Measurements from ENCODE around the gene PDZK1IP1. TPM values are rescaled to one million over a fixed set of nuclear protein-coding genes. Genes with fewer than 3 reads are reported as not detected.

The PDZK1IP1 gene
- total and polyA plus RNA-seq, 2 donors (not counting 1 experiment from before 2014, with no cell fraction given): 0.21 TPM; not detected in 1

DNA sequence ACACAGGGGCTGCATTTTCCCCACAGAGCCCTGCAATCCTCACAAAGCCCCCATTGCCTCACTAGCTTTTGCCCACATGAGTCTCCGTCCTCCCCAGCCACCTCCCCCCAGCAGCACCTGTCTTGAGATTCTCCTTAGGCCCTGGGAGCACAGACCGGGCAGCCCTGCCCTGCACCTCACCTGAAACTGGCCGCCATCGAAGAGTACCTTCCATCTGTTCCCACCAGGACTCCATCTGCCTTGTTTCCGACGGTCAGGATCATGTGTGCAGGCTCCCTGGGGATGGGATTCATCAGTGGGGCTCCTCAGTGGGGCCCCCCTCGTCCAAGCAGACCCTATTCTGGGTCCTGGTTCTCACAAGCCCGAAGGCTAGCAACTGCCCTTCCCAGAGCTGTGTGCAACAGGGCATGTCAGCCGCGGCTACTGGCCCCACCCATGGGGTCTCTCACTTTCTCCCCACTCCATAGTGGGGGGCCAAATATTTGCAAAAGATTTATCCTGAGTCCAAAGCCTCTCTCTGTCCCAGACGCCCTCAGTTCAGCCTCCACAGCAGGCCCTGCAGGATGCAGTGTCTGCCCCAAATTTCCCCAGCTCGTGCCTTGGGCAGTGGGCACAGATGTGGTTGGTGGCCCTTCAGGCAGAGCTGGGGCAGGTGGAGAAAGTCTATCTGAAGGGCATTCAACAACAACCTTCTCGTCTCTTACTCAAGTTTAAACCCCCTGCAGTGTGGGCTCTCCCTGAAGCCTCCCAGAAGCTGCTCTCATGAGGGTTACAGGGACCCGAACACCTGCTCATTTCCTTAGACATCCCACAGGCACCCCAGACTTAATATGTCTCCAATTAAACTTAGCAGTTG is 4.8 kb downstream of the PDZK1IP1 start:
- Mint-ChIP-seq H3K27me3 (peaks cover 24% of the 10 kb centered on the region), H3K9me3 (ENCODE audit: insufficient read depth) (no peaks in the 10 kb centered on the region), H3K4me1 (no peaks in the 10 kb centered on the region), H3K27ac (no peak overlapping the region), H3K4me3 (no peak overlapping the region)
- DNase-seq (no peak), ATAC-seq (ENCODE audit: low read depth) (no peak)
- CTCF ChIA-PET: interaction anchor here (0.9 to 1.4 kb wide), 4 partner anchors 8 to 15 kb away, joined by 3 to 10 read pairs (median 4); no protein-coding TSS in a partner anchor
- Histone ChIP-seq H3K9ac (ENCODE audit: low read length) (no peak overlapping the region), H2AFZ (ENCODE audit: insufficient read depth, low read depth, low read length, poor library complexity, severe bottlenecking) (no peak overlapping the region), H3K36me3 (replicated peaks in 1 of 2; ENCODE audit: control extremely low read depth in 1 of 2, control insufficient read depth in 1 of 2, extremely low read depth in 1 of 2, insufficient read depth in 2 of 2, low read length in 1 of 2) (no peaks in the 10 kb centered on the region), H3K27ac (ENCODE audit: low read length in 2 of 2) (no peak overlapping the region), H3K4me2 (replicated peaks; ENCODE audit: low read depth, low read length, poor library complexity, severe bottlenecking) (no peak overlapping the region), H3K4me3 (ENCODE audit: control extremely low read depth in 1 of 5, extremely low read depth in 1 of 5, insufficient read depth in 1 of 5, low read depth in 2 of 5, low read length in 4 of 5) (no peak overlapping the region), H3K4me1 (ENCODE audit: control insufficient read depth in 2 of 2, insufficient read depth in 2 of 2, low read length in 2 of 2) (no peaks in the 10 kb centered on the region), H4K20me1 (ENCODE audit: control insufficient read depth, insufficient read depth, low read length, poor library complexity, severe bottlenecking) (no peaks in the 10 kb centered on the region), H3K9me3 (ENCODE audit: control extremely low read depth in 1 of 3, control insufficient read depth in 2 of 3, insufficient read depth in 1 of 3, low read length in 2 of 3) (peaks cover 0 to 7% (median 0%) of the 10 kb centered on the region in 3 donors), H3K79me2 (ENCODE audit: control insufficient read depth, insufficient read depth, low read length) (no peaks in the 10 kb centered on the region), H3K27me3 (replicated peaks in 1 of 4; ENCODE audit: control extremely low read depth in 1 of 4, control insufficient read depth in 3 of 4, insufficient read depth in 4 of 4, low read length in 3 of 4) (peaks cover 0 to 11% (median under 1%) of the 10 kb centered on the region in 4 experiments)
- POLR2A ChIA-PET: no interaction called here
- intact Hi-C loops (cut with micrococcal nuclease): no loop called here
- no peak for TF ChIP-seq EZH2 (IDR thresholded peaks at IDR 0.05; ENCODE audit: borderline replicate concordance, insufficient read depth, low read depth, low read length, poor library complexity, severe bottlenecking)
- TF ChIP-seq, protein P1, sequence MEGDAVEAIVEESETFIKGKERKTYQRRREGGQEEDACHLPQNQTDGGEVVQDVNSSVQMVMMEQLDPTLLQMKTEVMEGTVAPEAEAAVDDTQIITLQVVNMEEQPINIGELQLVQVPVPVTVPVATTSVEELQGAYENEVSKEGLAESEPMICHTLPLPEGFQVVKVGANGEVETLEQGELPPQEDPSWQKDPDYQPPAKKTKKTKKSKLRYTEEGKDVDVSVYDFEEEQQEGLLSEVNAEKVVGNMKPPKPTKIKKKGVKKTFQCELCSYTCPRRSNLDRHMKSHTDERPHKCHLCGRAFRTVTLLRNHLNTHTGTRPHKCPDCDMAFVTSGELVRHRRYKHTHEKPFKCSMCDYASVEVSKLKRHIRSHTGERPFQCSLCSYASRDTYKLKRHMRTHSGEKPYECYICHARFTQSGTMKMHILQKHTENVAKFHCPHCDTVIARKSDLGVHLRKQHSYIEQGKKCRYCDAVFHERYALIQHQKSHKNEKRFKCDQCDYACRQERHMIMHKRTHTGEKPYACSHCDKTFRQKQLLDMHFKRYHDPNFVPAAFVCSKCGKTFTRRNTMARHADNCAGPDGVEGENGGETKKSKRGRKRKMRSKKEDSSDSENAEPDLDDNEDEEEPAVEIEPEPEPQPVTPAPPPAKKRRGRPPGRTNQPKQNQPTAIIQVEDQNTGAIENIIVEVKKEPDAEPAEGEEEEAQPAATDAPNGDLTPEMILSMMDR (IDR thresholded peaks at IDR 0.05): no peak
- 87% methylated on average over 12 of the region's 14 CpGs for WGBS (ENCODE audit: insufficient coverage)
